H1 (cell line): ENCODE measurements around the gene MAN1C1. TPM values are rescaled to one million over a fixed set of nuclear protein-coding genes. Genes with fewer than 3 reads are reported as not detected.

Experiments used
- CHD1 ChIP-seq: IDR thresholded peaks from 2 replicates; pipeline ENCODE4 v1.6.1; 2012; ENCODE audit warnings: low read depth, low read length, improper control_type of control experiment
- CTCF ChIP-seq, 3 experiments: IDR thresholded peaks; 1 replicate in 2 of 3; 2 replicates in 1 of 3; pipeline versions ENCODE4 v1.5.1 to v1.6.1; 2011; ENCODE audit warnings: low read length in 3 of 3, mild to moderate bottlenecking in 3 of 3, inconsistent platforms in 2 of 3, low read depth in 1 of 3, moderate library complexity in 1 of 3; ENCODE audit not compliant: insufficient read depth in 1 of 3; ENCODE audit errors: control extremely low read depth in 1 of 3
- KDM5A ChIP-seq: fragments of 200-600 bp; IDR thresholded peaks from 2 replicates; pipeline ENCODE4 v1.7.1; 2012; ENCODE audit warnings: mild to moderate bottlenecking, low read length, inconsistent platforms, mixed read lengths
- MAX ChIP-seq: IDR thresholded peaks from 2 replicates; pipeline ENCODE4 v1.6.1; 2012; ENCODE audit warnings: inconsistent platforms
- SUZ12 ChIP-seq: fragments of 200-600 bp; sonication (generic); IDR thresholded peaks from 2 replicates; pipeline ENCODE4 v1.6.1; 2012; ENCODE audit warnings: mild to moderate bottlenecking, inconsistent platforms, low read length, moderate library complexity, mixed read lengths
- polyA plus RNA-seq, 7 experiments: library from polyadenylated mRNA; depleted of rRNA in 3 of 7; stranded (reverse) in 5 of 7; unstranded in 2 of 7; fragments of >200 nt in 5 of 7; fragments of 200-250 nt in 2 of 7; gene quantifications; 1 replicate in 5 of 7; 2 replicates in 1 of 7; 4 replicates in 1 of 7; pipeline versions ENCODE4 v1.2.1 to v1.2.3, GENCODE V29; 2011 to 2013; ENCODE audit warnings: missing spikeins in 2 of 7, mixed read lengths in 2 of 7
- total RNA-seq: library from RNA; stranded (reverse); fragmentation: NEBNext Ultra II Directional; extraction: Animal tissue kit (Norgen Biotek cat#: 25700); gene quantifications from 2 replicates; pipeline ENCODE4 v1.2.1, GENCODE V29; 2021
- TF ChIP-seq, protein P1 (sequence below): IDR thresholded peaks from 2 replicates; pipeline ENCODE4 v1.6.1; 2011; ENCODE audit warnings: low read depth, mild to moderate bottlenecking, low read length; ENCODE audit not compliant: insufficient read depth

MAN1C1 gene
- total and polyA plus RNA-seq, 2 of the 8 experiments (the other 6 are each of a cell fraction or from before 2014, with no cell fraction given) = 7.8 to 15.2 TPM

- TF ChIP-seq SUZ12 = no peak
- TF ChIP-seq, protein P1, sequence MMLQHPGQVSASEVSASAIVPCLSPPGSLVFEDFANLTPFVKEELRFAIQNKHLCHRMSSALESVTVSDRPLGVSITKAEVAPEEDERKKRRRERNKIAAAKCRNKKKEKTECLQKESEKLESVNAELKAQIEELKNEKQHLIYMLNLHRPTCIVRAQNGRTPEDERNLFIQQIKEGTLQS = no peak
- TF ChIP-seq CTCF (IDR thresholded peaks at IDR 0.05; ENCODE audit: control extremely low read depth in 1 of 3, insufficient read depth in 1 of 3, low read depth in 1 of 3, low read length in 3 of 3) = no peak
- no peak for TF ChIP-seq KDM5A
- no peak for TF ChIP-seq CHD1
- TF ChIP-seq MAX = no peak
These were observed 65.5 kb downstream of the MAN1C1 start (continued) for GRCh38 chr1:25682059-25682601.
